Cardiac muscle cell (in vitro differentiated cells and primary cell): Measurements from ENCODE around the gene NR1H2. TPM values are rescaled to one million over a fixed set of nuclear protein-coding genes. Genes with fewer than 3 reads are reported as not detected.

Experiments used
- DNase-seq, 2 donors: peaks; one replicate each; pipeline versions ENCODE4 v3.0.0 to v3.0.0-alpha.2; 2010 to 2017; ENCODE audit warnings: low read depth in 1 of 2, low spot score in 1 of 2
- H3K27ac ChIP-seq: fragments of 200-600 bp; sonication (generic); 2 replicates; pipeline ENCODE4 v1.5.1; 2016
- H3K27me3 ChIP-seq: fragments of 200-600 bp; sonication (generic); 2 replicates; pipeline ENCODE4 v1.6.0; 2016; ENCODE audit warnings: control low read depth
- H3K36me3 ChIP-seq: fragments of 200-600 bp; sonication (generic); 2 replicates; pipeline ENCODE4 v1.5.1; 2016; ENCODE audit warnings: control low read depth
- H3K4me1 ChIP-seq: fragments of 200-600 bp; sonication (generic); 2 replicates; pipeline ENCODE4 v1.8.1; 2017; ENCODE audit warnings: low read depth, mild to moderate bottlenecking, mixed run types
- H3K4me3 ChIP-seq: fragments of 200-600 bp; sonication (generic); 2 replicates; pipeline ENCODE4 v1.5.1; 2016; ENCODE audit warnings: mild to moderate bottlenecking
- H3K9me3 ChIP-seq: fragments of 200-600 bp; sonication (generic); 2 replicates; pipeline ENCODE4 v1.5.1; 2017; ENCODE audit warnings: low read depth, mild to moderate bottlenecking, control low read depth
- CTCF ChIP-seq: IDR thresholded peaks from 2 replicates; pipeline ENCODE4 v1.5.1; 2012; ENCODE audit warnings: low read depth, mild to moderate bottlenecking, low read length
- polyA plus RNA-seq: library from polyadenylated mRNA; unstranded; fragments of >200 nt; fragmentation: Nextera tagmentation; extraction: Ambion mirVana; gene quantifications from 2 replicates; pipeline ENCODE4 v1.2.1, GENCODE V29; 2016
- total RNA-seq: library from RNA; depleted of rRNA; stranded (reverse); fragments of >200 nt; gene quantifications from 2 replicates; pipeline ENCODE4 v1.2.3, GENCODE V29; 2016

NR1H2 gene
- total and polyA plus RNA-seq, 2 experiments from 2014 or later = 58.3 to 60.1 TPM

GRCh38 chr19:50425581-50425980 lies 49.3 kb downstream of the NR1H2 start:
- no peak for TF ChIP-seq CTCF
- no peaks in the 10 kb centered on the region for H3K9me3 ChIP-seq
- H3K27me3 ChIP-seq = no peaks in the 10 kb centered on the region
- no peaks in the 10 kb centered on the region for H3K36me3 ChIP-seq
- no peak overlapping the region for H3K4me3 ChIP-seq
- H3K27ac ChIP-seq = no peak overlapping the region
- peaks cover 4% of the 10 kb centered on the region for H3K4me1 ChIP-seq
- no peak for DNase-seq

- H3K4me1 ChIP-seq = peaks cover 5% of the 10 kb centered on the region
- H3K9me3 ChIP-seq = no peaks in the 10 kb centered on the region
- no peaks in the 10 kb centered on the region for H3K27me3 ChIP-seq
- no peak overlapping the region for H3K4me3 ChIP-seq
- no peaks in the 10 kb centered on the region for H3K36me3 ChIP-seq
- no peak for TF ChIP-seq CTCF
- no peak for DNase-seq
- no peak overlapping the region for H3K27ac ChIP-seq
Observed at GRCh38 chr19:50427318-50427925, 51.2 kb downstream of the NR1H2 start.

- no peak overlapping the region for H3K4me3 ChIP-seq
- peaks cover 9% of the 10 kb centered on the region for H3K4me1 ChIP-seq
- no peaks in the 10 kb centered on the region for H3K9me3 ChIP-seq
- peak; percentile 34 to 93 for DNase-seq
- no peak for TF ChIP-seq CTCF
- H3K27me3 ChIP-seq = no peaks in the 10 kb centered on the region
- H3K27ac ChIP-seq = no peak overlapping the region
- no peaks in the 10 kb centered on the region for H3K36me3 ChIP-seq
Observed at GRCh38 chr19:50427997-50428425, 51.8 kb downstream of the NR1H2 start.

- DNase-seq = no peak
Observed at GRCh38 chr19:50428772-50429463, 52.7 kb downstream of the NR1H2 start.

GRCh38 chr19:50430888-50431342 lies 54.7 kb downstream of the NR1H2 start:
- Histone ChIP-seq H3K9me3 (no peaks in the 10 kb centered on the region), H3K4me3 (no peak overlapping the region), H3K36me3 (no peaks in the 10 kb centered on the region), H3K27ac (no peak overlapping the region), H3K4me1 (peaks cover 9% of the 10 kb centered on the region), H3K27me3 (no peaks in the 10 kb centered on the region)
- no peak for TF ChIP-seq CTCF
- no peak for DNase-seq

More at GRCh38 chr19:50428772-50429463, 52.7 kb downstream of the NR1H2 start:
- Histone ChIP-seq H3K36me3 (no peaks in the 10 kb centered on the region), H3K27ac (no peak overlapping the region), H3K4me3 (no peak overlapping the region), H3K4me1 (peaks cover 9% of the 10 kb centered on the region), H3K9me3 (no peaks in the 10 kb centered on the region), H3K27me3 (no peaks in the 10 kb centered on the region)
- no peak for TF ChIP-seq CTCF
